Ascending aorta (tissue), 2 donors: ENCODE measurements around the gene UBE2O. TPM values are rescaled to one million over a fixed set of nuclear protein-coding genes. Genes with fewer than 3 reads are reported as not detected.

Experiments
- DNase-seq, 2 donors: peaks; one replicate each; pipeline ENCODE4 v3.0.0-alpha.2; 2019; ENCODE audit warnings: low spot score in 2 of 2
- H3K27ac ChIP-seq, 2 donors: fragments of 200-600 bp; sonication (generic); one replicate each; pipeline ENCODE4 v1.5.1; 2016 to 2017; ENCODE audit warnings: mild to moderate bottlenecking in 1 of 2
- H3K27me3 ChIP-seq: fragments of 200-600 bp; sonication (generic); one replicate; pipeline ENCODE4 v1.5.1; 2017
- H3K36me3 ChIP-seq, 2 donors: fragments of 200-600 bp; sonication (generic); one replicate each; pipeline ENCODE4 v1.5.1; 2016
- H3K4me1 ChIP-seq, 2 donors: fragments of 200-600 bp; sonication (generic); one replicate each; pipeline ENCODE4 v1.5.1; 2016 to 2017; ENCODE audit warnings: mild to moderate bottlenecking in 1 of 2
- H3K4me3 ChIP-seq, 2 donors: fragments of 200-600 bp; sonication (generic); one replicate each; pipeline ENCODE4 v1.5.1; 2016 to 2017; ENCODE audit warnings: mild to moderate bottlenecking in 1 of 2
- H3K9me3 ChIP-seq, 2 donors: fragments of 200-600 bp; sonication (generic); one replicate each; pipeline ENCODE4 v1.5.1; 2016
- CTCF ChIP-seq, 3 experiments: fragments of 200-600 bp in 2 of 3; fragments of 450-650 bp in 1 of 3; sonication (generic) in 2 of 3; IDR thresholded peaks; one replicate each; pipeline ENCODE4 v1.5.1; 2016 to 2019; ENCODE audit warnings: antibody characterized with exemption in 3 of 3, mild to moderate bottlenecking in 1 of 3, moderate library complexity in 1 of 3
- intact Hi-C: fragments of 100-400 bp; cut with DNase I; formaldehyde crosslinking; loops from one replicate; pipeline ENCODE4 v1.15.1; 2023
- total RNA-seq: library from RNA; depleted of rRNA; stranded (reverse); fragments of >200 nt; gene quantifications from one replicate; pipeline ENCODE4 v1.1.0, GENCODE V29; 2016

Gene UBE2O
- total RNA-seq, 1 donor from 2014 or later = 19.6 TPM

DNA sequence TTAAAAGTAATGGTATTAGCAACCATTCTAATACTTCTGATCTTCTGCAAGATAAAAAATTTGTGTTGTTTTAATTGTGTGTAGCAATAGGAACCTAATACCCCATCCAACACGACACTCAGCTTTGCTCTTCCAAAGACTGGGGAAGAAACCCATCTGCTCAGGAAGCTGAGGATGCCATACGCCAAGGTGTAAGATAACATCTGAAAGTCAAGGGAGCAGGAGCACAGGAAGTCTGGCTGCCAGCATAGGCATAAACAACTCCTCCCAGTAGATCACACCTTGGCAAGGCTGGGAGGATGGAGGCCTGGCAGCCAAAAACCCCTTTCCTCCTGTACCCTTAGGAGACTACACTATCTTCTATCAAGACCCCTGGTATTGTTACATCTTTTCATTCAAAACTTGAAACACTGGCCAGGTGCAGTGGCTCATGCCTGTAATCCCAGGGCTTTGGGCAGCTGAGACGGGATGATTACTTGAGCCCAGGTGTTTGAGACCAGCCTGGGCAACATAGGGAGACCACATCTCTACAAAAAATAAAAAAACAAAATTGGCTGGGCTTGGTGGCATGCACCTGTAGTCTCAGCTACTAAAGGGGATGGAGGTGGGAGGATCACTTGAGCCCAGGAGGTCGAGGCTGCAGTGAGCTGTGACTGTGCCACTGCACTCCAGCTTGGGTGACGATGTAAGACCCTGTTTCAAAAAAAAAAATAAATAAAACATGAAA lies 74.2 kb downstream of the UBE2O start:
- H3K4me1 ChIP-seq = peaks cover 3 to 6% of the 10 kb centered on the region in 2 donors
- H3K4me3 ChIP-seq = no peak overlapping the region
- no peaks in the 10 kb centered on the region for H3K36me3 ChIP-seq
- DNase-seq = no peak
- H3K9me3 ChIP-seq = no peaks in the 10 kb centered on the region
- no peak for TF ChIP-seq CTCF (IDR thresholded peaks at IDR 0.05)
- H3K27ac ChIP-seq = no peak overlapping the region
- no peaks in the 10 kb centered on the region for H3K27me3 ChIP-seq
- intact Hi-C loops = no loop called here

DNA sequence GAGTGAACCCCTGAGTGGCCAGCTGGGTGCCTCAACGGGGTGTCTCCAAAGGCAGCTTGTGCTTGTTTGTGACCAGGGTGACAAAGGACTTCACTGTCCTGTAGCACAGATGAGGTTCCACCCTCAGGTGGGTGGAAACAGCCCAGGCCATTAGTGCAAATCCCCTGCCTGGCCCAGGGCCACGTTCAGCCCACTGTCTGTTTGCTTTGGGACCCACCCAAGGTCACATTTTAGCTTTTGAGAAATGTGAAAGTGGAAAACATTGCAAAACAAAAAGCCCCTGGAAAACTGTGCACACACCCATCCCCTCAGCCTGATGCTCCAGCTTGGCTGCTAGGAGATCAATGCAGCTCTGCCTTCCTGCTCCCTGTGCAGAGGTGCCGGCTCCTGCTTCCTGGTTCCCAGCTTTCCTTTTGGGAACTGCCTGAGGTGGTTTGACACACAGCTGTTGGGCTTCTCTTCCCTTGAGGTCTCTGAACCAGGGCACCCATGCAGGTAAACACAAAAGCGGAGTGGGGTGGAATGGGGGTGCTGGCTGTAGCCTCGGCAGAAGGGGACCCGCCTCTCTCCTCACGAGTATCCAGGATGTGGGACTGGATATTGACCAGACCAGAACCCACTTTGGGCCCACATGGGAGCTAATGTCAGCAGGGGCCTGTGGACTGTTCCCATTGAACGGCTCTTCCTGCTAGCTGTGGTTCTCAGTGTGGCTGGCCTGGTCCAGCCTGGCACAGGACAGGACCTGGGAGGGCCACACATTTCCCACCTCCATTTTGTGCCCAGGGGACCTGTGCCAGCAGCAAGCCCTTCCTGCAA lies 76.4 kb downstream of the UBE2O start:
- intact Hi-C loops = no loop called here
- Histone ChIP-seq H3K27me3 (no peaks in the 10 kb centered on the region), H3K36me3 (no peaks in the 10 kb centered on the region), H3K4me1 (peaks cover 0 to 3% of the 10 kb centered on the region in 2 donors), H3K27ac (no peak overlapping the region), H3K9me3 (no peaks in the 10 kb centered on the region), H3K4me3 (no peak overlapping the region)
- no peak for DNase-seq
- TF ChIP-seq CTCF (IDR thresholded peaks at IDR 0.05) = no peak

GRCh38 chr17:76371656-76372628 lies 81.0 kb downstream of the UBE2O start:
- Histone ChIP-seq H3K36me3 (no peaks in the 10 kb centered on the region), H3K27me3 (no peaks in the 10 kb centered on the region), H3K27ac (peak overlapping the region; percentile 75 to 76), H3K4me3 (no peak overlapping the region), H3K4me1 (peaks cover 0 to 8% of the 10 kb centered on the region in 2 donors), H3K9me3 (no peaks in the 10 kb centered on the region)
- intact Hi-C loops = no loop called here
- DNase-seq = no peak
- no peak for TF ChIP-seq CTCF (IDR thresholded peaks at IDR 0.05)

- H3K27me3 ChIP-seq = no peaks in the 10 kb centered on the region
- H3K4me1 ChIP-seq = peaks cover 0 to 8% of the 10 kb centered on the region in 2 donors
- TF ChIP-seq CTCF (IDR thresholded peaks at IDR 0.05) = peak; percentile 25 to 68 (median 55)
- H3K9me3 ChIP-seq = no peaks in the 10 kb centered on the region
- intact Hi-C loops = loop anchor here (1.0 kb wide), 2 partner anchors 15 to 16 kb away; no protein-coding TSS in a partner anchor
- no peaks in the 10 kb centered on the region for H3K36me3 ChIP-seq
- H3K27ac ChIP-seq = peak overlapping the region; percentile 75 to 76
- DNase-seq = peak; percentile 50 to 94
- H3K4me3 ChIP-seq = no peak overlapping the region
Observed at GRCh38 chr17:76370261-76370993, 82.5 kb downstream of the UBE2O start.
